ENCODE data around the gene RAB11B. TPM values are rescaled to one million over a fixed set of nuclear protein-coding genes. Genes with fewer than 3 reads are reported as not detected.

Gene RAB11B
- total and polyA plus RNA-seq, 4 donors: 27.3 to 91.2 (median 45.0) TPM

- TF ChIP-seq ATF3 (IDR thresholded peaks at IDR 0.05) (no peak), ZBTB33 (IDR thresholded peaks at IDR 0.05) (no peak), GABPA (IDR thresholded peaks at IDR 0.05 in 1 of 2, conservative IDR thresholded peaks at IDR 0.05 in 1 of 2) (no peak), RAD21 (IDR thresholded peaks at IDR 0.05) (no peak)
- TF ChIP-seq, protein P1, sequence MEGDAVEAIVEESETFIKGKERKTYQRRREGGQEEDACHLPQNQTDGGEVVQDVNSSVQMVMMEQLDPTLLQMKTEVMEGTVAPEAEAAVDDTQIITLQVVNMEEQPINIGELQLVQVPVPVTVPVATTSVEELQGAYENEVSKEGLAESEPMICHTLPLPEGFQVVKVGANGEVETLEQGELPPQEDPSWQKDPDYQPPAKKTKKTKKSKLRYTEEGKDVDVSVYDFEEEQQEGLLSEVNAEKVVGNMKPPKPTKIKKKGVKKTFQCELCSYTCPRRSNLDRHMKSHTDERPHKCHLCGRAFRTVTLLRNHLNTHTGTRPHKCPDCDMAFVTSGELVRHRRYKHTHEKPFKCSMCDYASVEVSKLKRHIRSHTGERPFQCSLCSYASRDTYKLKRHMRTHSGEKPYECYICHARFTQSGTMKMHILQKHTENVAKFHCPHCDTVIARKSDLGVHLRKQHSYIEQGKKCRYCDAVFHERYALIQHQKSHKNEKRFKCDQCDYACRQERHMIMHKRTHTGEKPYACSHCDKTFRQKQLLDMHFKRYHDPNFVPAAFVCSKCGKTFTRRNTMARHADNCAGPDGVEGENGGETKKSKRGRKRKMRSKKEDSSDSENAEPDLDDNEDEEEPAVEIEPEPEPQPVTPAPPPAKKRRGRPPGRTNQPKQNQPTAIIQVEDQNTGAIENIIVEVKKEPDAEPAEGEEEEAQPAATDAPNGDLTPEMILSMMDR (IDR thresholded peaks at IDR 0.05; ENCODE audit: low read depth, low read length, missing input control): no peak
Measured at GRCh38 chr19:8386990-8387389, 3.2 kb upstream of the RAB11B start (continued).

GRCh38 chr19:8387688-8388611 lies 2.2 kb upstream of the RAB11B start:
- H3K4me3 ChIP-seq (ENCODE audit: low read depth in 1 of 3, low read length in 3 of 3): peak overlapping the region in 1 of 3 donors; percentile 56
- H3K9ac ChIP-seq (ENCODE audit: low read depth in 1 of 2, low read length in 2 of 2): peak overlapping the region in 1 of 2 donors; percentile 80
- H3K27ac ChIP-seq (ENCODE audit: low read depth in 1 of 2, low read length in 2 of 2): peak overlapping the region; percentile 95 to 100
- DNase-seq (ENCODE audit: low spot score): no peak
- H3K4me1 ChIP-seq (ENCODE audit: control insufficient read depth in 4 of 4, insufficient read depth in 4 of 4, low read length in 3 of 4): peaks cover 11 to 29% (median 21%) of the 10 kb centered on the region in 4 donors
- 43% methylated on average over 16 of the region's 16 CpGs for WGBS
- H3K27me3 ChIP-seq (ENCODE audit: control insufficient read depth in 4 of 4, insufficient read depth in 4 of 4, low read length in 3 of 4): no peaks in the 10 kb centered on the region
- H3K9me3 ChIP-seq (ENCODE audit: control insufficient read depth in 4 of 4, low read length in 3 of 4): no peaks in the 10 kb centered on the region
- peaks cover 0 to 3% (median 0%) of the 10 kb centered on the region in 4 donors for H3K36me3 ChIP-seq (ENCODE audit: control insufficient read depth in 4 of 4, insufficient read depth in 3 of 4, low read depth in 1 of 4, low read length in 3 of 4)
- TF ChIP-seq JUND (IDR thresholded peaks at IDR 0.05): peak; percentile 62 to 92
- peak in 1 of 2 donors; percentile 42 for TF ChIP-seq GABPA (IDR thresholded peaks at IDR 0.05 in 1 of 2, conservative IDR thresholded peaks at IDR 0.05 in 1 of 2)
- peak; percentile 64 to 93 for TF ChIP-seq RXRA (IDR thresholded peaks at IDR 0.05)
- no peak for TF ChIP-seq HNF4G (IDR thresholded peaks at IDR 0.05)
- TF ChIP-seq, protein P1 (IDR thresholded peaks at IDR 0.05; ENCODE audit: low read depth, low read length, missing input control): no peak
- no peak for TF ChIP-seq EGR1 (IDR thresholded peaks at IDR 0.05; ENCODE audit: low read depth in 2 of 2)
- peak; percentile 17 for TF ChIP-seq NR2F2 (IDR thresholded peaks at IDR 0.05)
- peak; percentile 24 to 44 for TF ChIP-seq RAD21 (IDR thresholded peaks at IDR 0.05)
- TF ChIP-seq YY1 (IDR thresholded peaks at IDR 0.05): peak; percentile 85
- TF ChIP-seq REST (IDR thresholded peaks at IDR 0.05): peak; percentile 72
- TF ChIP-seq HNF4A (conservative IDR thresholded peaks at IDR 0.05): peak; percentile 47 to 82
- no peak for TF ChIP-seq ATF3 (IDR thresholded peaks at IDR 0.05)
- peak; percentile 86 for TF ChIP-seq SP1 (IDR thresholded peaks at IDR 0.05)
- TF ChIP-seq TAF1 (conservative IDR thresholded peaks at IDR 0.05): peak; percentile 58
- TF ChIP-seq FOXA2 (IDR thresholded peaks at IDR 0.05): peak; percentile 97
- peak; percentile 88 for TF ChIP-seq FOXA1 (IDR thresholded peaks at IDR 0.05)
- TF ChIP-seq ZBTB33 (IDR thresholded peaks at IDR 0.05): peak; percentile 87
- TF ChIP-seq MAX (IDR thresholded peaks at IDR 0.05): peak; percentile 72
